Mucosa of rectum (tissue), 2 donors: ENCODE data around the gene LLGL1.

ENCODE experiments used
- H3K27ac ChIP-seq, 2 donors: one replicate each; pipeline ENCODE4 v1.7.0; 2013; ENCODE audit warnings: inconsistent platforms in 2 of 2, low read depth in 2 of 2, low read length in 2 of 2
- H3K27me3 ChIP-seq, 2 donors: one replicate each; pipeline ENCODE4 v1.7.0; 2013; ENCODE audit warnings: low read length in 2 of 2; ENCODE audit not compliant: control insufficient read depth in 2 of 2, insufficient read depth in 2 of 2
- H3K36me3 ChIP-seq, 2 donors: one replicate each; pipeline ENCODE4 v1.7.0; 2013; ENCODE audit warnings: low read length in 2 of 2; ENCODE audit not compliant: control insufficient read depth in 2 of 2, insufficient read depth in 2 of 2
- H3K4me1 ChIP-seq, 2 donors: one replicate each; pipeline ENCODE4 v1.7.0; 2013; ENCODE audit warnings: low read length in 2 of 2, mild to moderate bottlenecking in 1 of 2; ENCODE audit not compliant: control insufficient read depth in 2 of 2, insufficient read depth in 2 of 2
- H3K4me3 ChIP-seq, 2 donors: one replicate each; pipeline ENCODE4 v1.7.0; 2013; ENCODE audit warnings: low read length in 2 of 2
- H3K9ac ChIP-seq, 2 donors: one replicate each; pipeline ENCODE4 v1.7.0; 2013; ENCODE audit warnings: low read length in 2 of 2, low read depth in 1 of 2, mild to moderate bottlenecking in 1 of 2
- H3K9me3 ChIP-seq, 2 donors: one replicate each; pipeline ENCODE4 v1.7.0; 2013; ENCODE audit warnings: low read length in 2 of 2; ENCODE audit not compliant: control insufficient read depth in 2 of 2
- donor health status: healthy.
- donor health status: Normal muscosa, but diverticular disease.

LLGL1 gene

DNA sequence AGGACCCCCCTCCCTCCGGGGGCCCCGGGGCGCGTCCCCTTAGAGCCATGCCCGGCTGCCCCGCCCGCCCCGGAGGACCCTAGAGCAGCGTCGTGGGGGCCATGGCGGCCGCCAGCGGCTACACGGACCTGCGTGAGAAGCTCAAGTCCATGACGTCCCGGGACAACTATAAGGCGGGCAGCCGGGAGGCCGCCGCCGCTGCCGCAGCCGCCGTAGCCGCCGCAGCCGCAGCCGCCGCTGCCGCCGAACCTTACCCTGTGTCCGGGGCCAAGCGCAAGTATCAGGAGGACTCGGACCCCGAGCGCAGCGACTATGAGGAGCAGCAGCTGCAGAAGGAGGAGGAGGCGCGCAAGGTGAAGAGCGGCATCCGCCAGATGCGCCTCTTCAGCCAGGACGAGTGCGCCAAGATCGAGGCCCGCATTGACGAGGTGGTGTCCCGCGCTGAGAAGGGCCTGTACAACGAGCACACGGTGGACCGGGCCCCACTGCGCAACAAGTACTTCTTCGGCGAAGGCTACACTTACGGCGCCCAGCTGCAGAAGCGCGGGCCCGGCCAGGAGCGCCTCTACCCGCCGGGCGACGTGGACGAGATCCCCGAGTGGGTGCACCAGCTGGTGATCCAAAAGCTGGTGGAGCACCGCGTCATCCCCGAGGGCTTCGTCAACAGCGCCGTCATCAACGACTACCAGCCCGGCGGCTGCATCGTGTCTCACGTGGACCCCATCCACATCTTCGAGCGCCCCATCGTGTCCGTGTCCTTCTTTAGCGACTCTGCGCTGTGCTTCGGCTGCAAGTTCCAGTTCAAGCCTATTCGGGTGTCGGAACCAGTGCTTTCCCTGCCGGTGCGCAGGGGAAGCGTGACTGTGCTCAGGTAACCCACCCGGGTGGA, 41.0 kb upstream of the LLGL1 start:
- peak overlapping the region; percentile 89 for H3K4me3 ChIP-seq
- no peaks in the 10 kb centered on the region for H3K9me3 ChIP-seq
- H3K9ac ChIP-seq: peak overlapping the region; percentile 87 to 89
- peaks cover 5 to 8% of the 10 kb centered on the region in 2 donors for H3K36me3 ChIP-seq
- H3K27ac ChIP-seq: peak overlapping the region; percentile 98
- H3K27me3 ChIP-seq: no peaks in the 10 kb centered on the region
- peaks cover 48 to 52% of the 10 kb centered on the region in 2 donors for H3K4me1 ChIP-seq

DNA sequence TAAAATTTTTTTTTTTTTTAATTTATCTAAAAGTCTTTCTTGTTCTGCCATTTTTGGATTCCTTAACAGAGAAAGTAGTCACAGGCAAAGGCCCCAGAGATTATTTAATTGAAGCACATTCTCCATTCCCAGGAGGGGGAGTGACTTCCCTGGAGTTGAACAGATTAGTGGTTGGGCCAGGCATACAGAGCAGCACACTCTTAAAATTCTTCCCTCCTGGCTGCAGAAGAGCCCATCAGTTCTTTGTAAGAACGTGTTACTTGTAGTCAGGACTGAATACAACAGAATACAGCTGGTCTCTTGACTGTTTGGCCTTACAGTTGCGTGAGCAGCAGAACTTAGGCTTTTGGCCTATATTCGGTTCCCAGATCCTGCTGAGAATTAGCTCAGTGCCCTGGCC, 40.0 kb upstream of the LLGL1 start:
- Histone ChIP-seq H3K27ac (no peak overlapping the region), H3K4me1 (peaks cover 48 to 52% of the 10 kb centered on the region in 2 donors), H3K36me3 (peaks cover 5 to 11% of the 10 kb centered on the region in 2 donors), H3K9me3 (no peaks in the 10 kb centered on the region), H3K4me3 (peak overlapping the region; percentile 89), H3K9ac (peak overlapping the region; percentile 87 to 89), H3K27me3 (no peaks in the 10 kb centered on the region)

DNA sequence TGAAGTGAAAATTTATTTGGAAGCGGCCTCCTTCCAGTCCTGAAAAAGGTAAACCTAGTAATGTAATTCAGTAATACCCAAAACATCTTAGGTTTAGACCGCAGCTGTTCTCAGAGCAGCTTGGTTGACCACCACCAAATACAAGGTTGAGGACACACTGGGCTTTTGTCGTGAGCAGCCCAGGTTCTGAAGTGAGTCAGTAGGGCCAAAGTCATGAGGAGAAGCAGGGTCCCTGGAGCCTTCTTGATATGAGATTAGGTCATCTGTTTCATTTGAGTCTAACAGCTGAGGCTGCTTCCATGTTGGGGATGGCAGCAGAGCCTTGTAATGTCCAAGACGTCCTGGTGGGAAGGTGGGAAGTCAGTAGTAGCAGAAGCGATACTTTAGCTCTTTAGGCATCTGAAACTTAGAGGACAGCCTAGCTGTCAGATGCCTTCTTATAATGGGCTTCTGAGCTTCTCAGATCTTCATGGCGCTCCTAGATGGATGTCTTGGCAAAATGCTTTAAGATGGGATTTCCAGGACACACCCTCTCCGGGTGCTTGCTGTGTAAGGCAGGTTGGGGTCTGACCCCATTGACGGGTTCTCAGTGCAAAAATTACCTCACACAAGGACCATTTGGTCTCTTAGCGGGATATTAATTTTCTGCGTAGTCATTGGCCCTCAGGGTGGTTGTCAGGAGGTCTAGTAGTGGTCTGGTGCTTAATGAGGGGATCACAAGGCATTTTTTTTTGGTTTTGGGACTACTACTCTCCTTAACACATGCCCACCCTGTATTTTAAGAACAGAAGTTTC, 39.4 kb upstream of the LLGL1 start:
- Histone ChIP-seq H3K9me3 (no peaks in the 10 kb centered on the region), H3K27me3 (no peaks in the 10 kb centered on the region), H3K9ac (peak overlapping the region; percentile 87 to 89), H3K4me1 (peaks cover 54 to 57% of the 10 kb centered on the region in 2 donors), H3K4me3 (peak overlapping the region; percentile 89), H3K36me3 (peaks cover 5 to 11% of the 10 kb centered on the region in 2 donors), H3K27ac (no peak overlapping the region)

DNA sequence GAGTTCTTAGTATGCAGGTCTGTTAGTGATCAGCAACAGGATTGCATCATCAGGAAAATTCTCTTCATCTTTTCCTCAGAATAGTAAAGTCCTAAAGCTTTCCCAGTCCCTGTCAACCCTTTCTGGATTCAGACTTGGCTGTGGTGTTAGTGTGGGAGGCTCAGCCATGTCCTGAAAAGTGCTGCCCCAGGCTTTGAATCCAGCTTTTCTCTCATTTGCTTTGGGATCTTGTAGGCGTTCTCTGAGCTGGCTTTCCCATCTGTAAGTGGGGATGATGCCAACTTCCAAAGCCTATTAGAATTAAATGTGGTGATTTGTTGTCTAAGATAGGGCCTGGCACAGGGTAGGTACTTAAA, 38.8 kb upstream of the LLGL1 start:
- Histone ChIP-seq H3K4me3 (peak overlapping the region; percentile 42 to 89), H3K27me3 (no peaks in the 10 kb centered on the region), H3K9me3 (no peaks in the 10 kb centered on the region), H3K4me1 (peaks cover 51 to 56% of the 10 kb centered on the region in 2 donors), H3K36me3 (peaks cover 5 to 14% of the 10 kb centered on the region in 2 donors), H3K9ac (peak overlapping the region in 1 of 2 donors; percentile 7), H3K27ac (no peak overlapping the region)

DNA sequence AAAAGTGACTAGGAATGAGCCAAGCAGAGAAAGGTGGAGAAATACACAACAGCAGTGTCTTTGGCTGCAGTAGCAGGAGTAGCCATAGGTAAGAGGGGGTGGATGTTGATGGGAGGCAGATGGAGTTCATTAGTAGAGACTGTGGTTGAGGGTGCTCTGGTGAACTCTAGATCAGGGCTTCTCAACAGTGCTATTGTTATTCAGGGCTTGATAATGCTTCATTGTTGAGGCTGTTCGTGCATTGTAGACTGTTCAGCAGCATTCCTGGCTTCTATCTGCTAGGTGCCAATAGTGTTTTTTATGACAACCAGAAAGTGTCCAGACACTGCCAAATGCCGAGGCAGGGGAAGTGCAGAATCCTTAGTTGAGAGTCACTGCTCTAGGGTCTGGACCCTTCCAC, 38.2 kb upstream of the LLGL1 start:
- Histone ChIP-seq H3K4me3 (peak overlapping the region; percentile 42 to 89), H3K27me3 (no peaks in the 10 kb centered on the region), H3K4me1 (peaks cover 47 to 50% of the 10 kb centered on the region in 2 donors), H3K27ac (no peak overlapping the region), H3K9ac (peak overlapping the region in 1 of 2 donors; percentile 15), H3K36me3 (peaks cover 5 to 14% of the 10 kb centered on the region in 2 donors), H3K9me3 (no peaks in the 10 kb centered on the region)

DNA sequence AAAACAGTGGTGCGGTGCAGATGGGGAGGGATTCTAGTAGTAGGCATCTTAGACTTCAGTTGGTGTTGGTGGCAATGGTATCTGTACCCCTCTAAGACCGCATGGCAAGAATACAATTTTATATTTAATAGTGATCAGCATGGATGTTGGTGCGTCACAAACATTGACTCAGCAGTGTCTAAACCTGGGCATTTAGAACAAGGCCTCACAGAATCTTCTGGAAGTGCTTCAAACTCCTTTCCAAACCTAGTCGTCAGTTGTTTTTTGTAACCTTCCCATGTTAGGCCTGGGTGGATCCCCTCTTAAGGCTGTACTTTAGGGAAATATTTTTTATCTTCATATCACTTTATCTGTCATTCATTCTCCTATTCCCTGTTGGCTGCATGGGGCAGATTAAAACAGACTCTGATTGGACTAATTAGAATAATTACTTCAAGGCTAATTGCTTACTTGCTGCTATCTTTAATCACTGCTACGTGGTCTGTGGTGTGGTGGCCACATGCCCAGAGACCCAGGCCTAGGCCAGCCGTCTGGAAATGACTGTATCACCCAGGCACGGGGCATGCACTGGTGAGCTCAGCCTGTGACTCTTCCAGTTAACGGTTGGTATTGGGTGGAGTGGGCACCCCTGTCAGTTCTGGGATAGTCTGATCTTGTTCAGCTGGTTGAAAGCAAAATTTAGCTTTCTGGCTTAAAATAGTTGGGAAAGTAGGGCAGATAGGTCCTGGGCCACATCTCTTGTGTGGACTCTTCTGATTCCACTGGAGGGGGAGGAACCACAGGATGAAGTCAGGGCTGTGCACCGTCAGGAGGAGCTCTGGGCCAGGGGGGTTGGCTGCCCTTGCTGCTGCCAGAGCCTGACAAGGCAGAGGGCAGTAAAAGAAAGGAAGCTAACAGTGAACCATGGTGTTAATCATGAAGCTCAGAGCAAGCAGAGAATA, 37.3 kb upstream of the LLGL1 start:
- H3K27me3 ChIP-seq: no peaks in the 10 kb centered on the region

DNA sequence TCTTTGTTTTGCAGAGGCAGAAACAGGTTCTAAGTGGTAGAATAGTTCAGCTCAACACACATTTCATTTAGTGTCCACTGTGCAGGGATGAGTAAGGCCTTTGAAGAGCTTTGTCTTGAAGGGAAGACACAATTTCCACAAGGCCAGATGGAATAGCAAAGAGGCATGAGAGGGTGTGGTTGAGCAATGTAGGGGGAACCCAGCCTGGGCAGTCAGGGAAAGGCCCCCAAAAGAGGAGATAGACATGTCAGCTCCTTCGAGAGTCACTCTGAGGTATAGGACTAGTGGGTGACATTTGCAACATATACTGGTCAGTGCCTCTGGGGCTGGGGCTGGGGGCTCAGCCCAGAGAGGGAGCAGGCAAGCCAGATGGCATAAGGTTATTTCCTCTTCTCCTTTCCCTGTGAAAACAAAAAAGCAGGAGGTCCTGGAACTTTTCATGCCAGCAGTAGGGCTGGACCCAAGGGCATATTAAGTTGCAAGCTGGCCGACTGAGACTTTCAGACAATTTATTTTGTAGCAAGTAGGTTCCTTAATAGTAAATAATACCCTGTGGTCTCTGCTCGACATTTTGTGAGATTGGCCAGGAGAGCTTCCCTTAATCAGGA, 34.7 kb upstream of the LLGL1 start:
- Histone ChIP-seq H3K36me3 (peaks cover 17 to 30% of the 10 kb centered on the region in 2 donors), H3K27me3 (no peaks in the 10 kb centered on the region), H3K4me1 (peaks cover 36 to 37% of the 10 kb centered on the region in 2 donors), H3K4me3 (no peak overlapping the region), H3K9me3 (no peaks in the 10 kb centered on the region), H3K9ac (no peak overlapping the region), H3K27ac (no peak overlapping the region)

More for the DNA sequence above, 37.3 kb upstream of the LLGL1 start:
- H3K9me3 ChIP-seq: no peaks in the 10 kb centered on the region
- H3K4me1 ChIP-seq: peaks cover 44 to 47% of the 10 kb centered on the region in 2 donors
- peak overlapping the region in 1 of 2 donors; percentile 15 for H3K9ac ChIP-seq
- H3K4me3 ChIP-seq: peak overlapping the region; percentile 42 to 89
- H3K36me3 ChIP-seq: peaks cover 5 to 14% of the 10 kb centered on the region in 2 donors
- peak overlapping the region in 1 of 2 donors; percentile 27 for H3K27ac ChIP-seq

DNA sequence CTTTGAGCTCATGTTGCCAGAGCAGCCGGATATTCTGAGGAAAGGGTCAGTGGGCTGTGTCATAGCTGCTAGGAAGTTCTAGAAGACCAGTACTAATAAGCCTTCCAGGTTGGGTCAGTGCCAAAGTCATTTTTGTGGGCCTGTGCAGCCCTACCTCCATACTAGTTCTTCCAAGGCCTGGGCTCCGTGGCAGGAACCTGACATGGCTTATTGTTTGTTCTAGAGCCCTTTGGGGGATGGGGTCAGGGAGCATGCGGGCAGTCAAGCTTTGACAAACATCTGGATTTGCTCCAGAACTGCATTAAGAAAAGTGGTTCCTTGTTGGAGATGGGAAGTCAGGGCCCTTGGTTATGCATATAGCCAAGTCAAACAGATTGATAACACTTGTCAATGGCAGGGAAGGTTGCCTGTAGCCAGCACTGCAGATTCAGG, 34.2 kb upstream of the LLGL1 start:
- peaks cover 31% of the 10 kb centered on the region in 2 donors for H3K4me1 ChIP-seq
- H3K9ac ChIP-seq: no peak overlapping the region
- no peaks in the 10 kb centered on the region for H3K27me3 ChIP-seq
- H3K9me3 ChIP-seq: no peaks in the 10 kb centered on the region
- H3K4me3 ChIP-seq: no peak overlapping the region
- no peak overlapping the region for H3K27ac ChIP-seq
- peaks cover 22 to 35% of the 10 kb centered on the region in 2 donors for H3K36me3 ChIP-seq

DNA sequence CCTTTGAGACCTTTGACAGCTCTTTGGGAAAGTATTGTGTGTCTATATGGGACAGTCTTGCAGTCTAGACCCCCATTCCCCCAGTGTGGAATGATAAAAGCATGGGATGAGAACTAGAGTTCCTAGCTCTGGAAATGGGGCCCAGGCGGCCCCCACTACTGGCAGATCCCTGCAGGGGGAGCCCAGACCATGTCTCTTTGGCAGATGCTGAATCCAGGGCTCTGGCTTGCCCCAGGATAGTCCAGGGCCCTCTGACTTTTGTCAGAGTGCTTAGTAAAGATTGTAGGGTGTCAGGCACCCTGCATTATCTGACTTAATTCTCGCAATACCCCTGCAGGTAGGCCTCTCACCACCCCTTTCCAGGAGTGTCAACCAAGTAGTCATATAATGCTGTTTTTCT, 33.5 kb upstream of the LLGL1 start:
- no peak overlapping the region for H3K4me3 ChIP-seq
- H3K27ac ChIP-seq: no peak overlapping the region
- H3K9me3 ChIP-seq: no peaks in the 10 kb centered on the region
- H3K9ac ChIP-seq: no peak overlapping the region
- peaks cover 25 to 42% of the 10 kb centered on the region in 2 donors for H3K36me3 ChIP-seq
- peaks cover 24% of the 10 kb centered on the region in 2 donors for H3K4me1 ChIP-seq
- no peaks in the 10 kb centered on the region for H3K27me3 ChIP-seq
